Heart left ventricle (tissue), 16 donors: Measurements from ENCODE around the gene SLC25A19. TPM values are rescaled to one million over a fixed set of nuclear protein-coding genes. Genes with fewer than 3 reads are reported as not detected.

Experiments used
- ATAC-seq, 4 donors: fragments of 200-7000 bp; cut with Tn5 transposase; one replicate each; pipeline ENCODE4 v1.9.1; 2020 to 2022; ENCODE audit warnings: moderate library complexity in 4 of 4, mild to moderate bottlenecking in 3 of 4, moderate number of reproducible peaks in 1 of 4
- DNase-seq, 5 donors: peaks; one replicate each; pipeline ENCODE4 v3.0.0-alpha.2; 2020
- H3K27ac ChIP-seq, 12 donors: fragments of 200-600 bp; sonication (generic) in 4 of 12; one replicate each; pipeline versions ENCODE4 v1.5.0 to v1.8.0; 2016 to 2022; ENCODE audit warnings: mild to moderate bottlenecking in 2 of 12
- H3K27me3 ChIP-seq, 9 donors: fragments of 200-600 bp; sonication (generic) in 2 of 9; one replicate each; pipeline versions ENCODE4 v1.5.1 to v1.8.0; 2016 to 2022; ENCODE audit warnings: mild to moderate bottlenecking in 3 of 9
- H3K36me3 ChIP-seq, 9 donors: fragments of 200-600 bp; sonication (generic) in 2 of 9; one replicate each; pipeline versions ENCODE4 v1.5.0 to v1.8.0; 2018 to 2022; ENCODE audit warnings: mild to moderate bottlenecking in 2 of 9
- H3K4me1 ChIP-seq, 12 donors: fragments of 200-600 bp; sonication (generic) in 4 of 12; one replicate each; pipeline versions ENCODE4 v1.5.0 to v1.8.0; 2016 to 2022; ENCODE audit warnings: mild to moderate bottlenecking in 3 of 12
- H3K4me3 ChIP-seq, 12 donors: fragments of 200-600 bp; sonication (generic) in 4 of 12; one replicate each; pipeline versions ENCODE4 v1.5.0 to v1.8.0; 2017 to 2022; ENCODE audit warnings: mild to moderate bottlenecking in 9 of 12, moderate library complexity in 4 of 12
- H3K9me3 ChIP-seq, 12 donors: fragments of 200-600 bp; sonication (generic) in 4 of 12; one replicate each; pipeline versions ENCODE4 v1.5.0 to v1.8.0; 2016 to 2022; ENCODE audit warnings: mild to moderate bottlenecking in 1 of 12
- POLR2A ChIP-seq, 2 donors: fragments of 450-650 bp; IDR thresholded peaks; one replicate each; pipeline ENCODE4 v1.6.1; 2017; ENCODE audit warnings: antibody characterized with exemption in 2 of 2, mild to moderate bottlenecking in 2 of 2, moderate library complexity in 2 of 2
- WGBS, 4 donors: extraction: QIAGEN DNeasy Blood & Tissue Kit in 2 of 4; methylation state at CpG; one replicate each; pipeline versions ENCODE4 v1.1.5 to v1.1.7; 2013 to 2018; 5-methylcytosine and 5-hydroxymethylcytosine counted together
- intact Hi-C, 10 donors: fragments of 100-400 bp; cut with DNase I; formaldehyde crosslinking; loops; one replicate each; pipeline versions ENCODE4 v1.11.1 to v1.14.2; 2022
- polyA plus RNA-seq, 2 donors: library from polyadenylated mRNA; stranded (reverse); fragments of 200-250 nt; gene quantifications; one replicate each; pipeline ENCODE4 v1.2.3, GENCODE V29; 2013
- total RNA-seq, 9 donors: library from RNA; depleted of rRNA in 2 of 9; stranded (reverse); fragments of >200 nt in 2 of 9; fragmentation: NEBNext Ultra II Directional in 3 of 9; extraction: Animal tissue kit (Norgen Biotek cat#: 25700) in 3 of 9; gene quantifications; one replicate each; pipeline versions ENCODE4 v1.1.0 to v1.2.4, GENCODE V29; 2016 to 2023
- TF ChIP-seq, protein P1 (sequence below), 12 donors: fragments of 200-600 bp; sonication (generic) in 4 of 12; IDR thresholded peaks; one replicate each; pipeline versions ENCODE4 v1.5.0 to v1.8.0; 2018 to 2022; ENCODE audit warnings: antibody characterized with exemption in 12 of 12, mild to moderate bottlenecking in 5 of 12
- donor health status: ischemic (EF 13 %, LVEDD 7.1; RV severe dilation, severe dysfunction).
- donor health status: healthy with polysubstance abuse.
- donor health status: DM: no; HTN: yes; CAD: no.
- donor health status: DM: no; HTN: no; CAD: no.
- donor health status: ischemic (EF 25% LVEDD 6.9; RV normal size, moderate dysfunction).
- donor health status: ischemic (EF 25% LVEDD 5.7; RV mildly dilated, moderate dysfunction).
- donor health status: healthy.
- donor health status: DM: yes; HTN: yes; CAD: no.
- donor health status: ischemic (EF 35%, LVEDD 5.7; RV mildly dilated, moderate dysfunction).
- donor health status: nonischemic (EF 11% LVEDD 7.7; RV severe dilation, severe dysfunction).
- donor health status: DM: yes; HTN: yes; CAD: no.
- donor health status: PGD.
- donor health status: ischemic (EF 29% LVEDD 5.4; RV normal size, mild dysfunction).
- donor health status: nonischemic (EF 23%, LVEDD 6.1; RV moderate dilation, normal function).

The SLC25A19 gene
- total and polyA plus RNA-seq, 11 donors, result 7.0 to 27.9 (median 12.6) TPM

DNA sequence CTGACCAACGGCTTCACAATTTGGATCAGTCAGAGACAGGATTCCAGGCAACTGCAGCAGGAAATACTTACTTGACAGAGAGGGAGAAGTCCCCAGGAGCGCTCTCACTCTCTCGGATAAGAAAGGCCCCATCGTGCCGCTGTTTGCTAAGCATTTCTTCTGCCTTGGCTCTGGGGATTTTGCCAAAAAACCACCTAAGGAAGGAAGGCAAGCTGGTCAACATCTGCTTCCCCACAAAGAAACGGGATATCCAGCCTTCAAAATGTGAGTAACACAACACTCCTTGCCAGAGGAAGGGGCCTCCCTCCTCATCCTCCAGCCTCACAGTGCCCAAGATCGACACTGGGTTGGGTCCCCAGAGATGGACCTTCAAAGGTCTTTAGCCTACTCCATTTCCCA lies 36.6 kb upstream of the SLC25A19 start:
- TF ChIP-seq, protein P1, sequence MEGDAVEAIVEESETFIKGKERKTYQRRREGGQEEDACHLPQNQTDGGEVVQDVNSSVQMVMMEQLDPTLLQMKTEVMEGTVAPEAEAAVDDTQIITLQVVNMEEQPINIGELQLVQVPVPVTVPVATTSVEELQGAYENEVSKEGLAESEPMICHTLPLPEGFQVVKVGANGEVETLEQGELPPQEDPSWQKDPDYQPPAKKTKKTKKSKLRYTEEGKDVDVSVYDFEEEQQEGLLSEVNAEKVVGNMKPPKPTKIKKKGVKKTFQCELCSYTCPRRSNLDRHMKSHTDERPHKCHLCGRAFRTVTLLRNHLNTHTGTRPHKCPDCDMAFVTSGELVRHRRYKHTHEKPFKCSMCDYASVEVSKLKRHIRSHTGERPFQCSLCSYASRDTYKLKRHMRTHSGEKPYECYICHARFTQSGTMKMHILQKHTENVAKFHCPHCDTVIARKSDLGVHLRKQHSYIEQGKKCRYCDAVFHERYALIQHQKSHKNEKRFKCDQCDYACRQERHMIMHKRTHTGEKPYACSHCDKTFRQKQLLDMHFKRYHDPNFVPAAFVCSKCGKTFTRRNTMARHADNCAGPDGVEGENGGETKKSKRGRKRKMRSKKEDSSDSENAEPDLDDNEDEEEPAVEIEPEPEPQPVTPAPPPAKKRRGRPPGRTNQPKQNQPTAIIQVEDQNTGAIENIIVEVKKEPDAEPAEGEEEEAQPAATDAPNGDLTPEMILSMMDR (IDR thresholded peaks at IDR 0.05), result no peak
- no peak for TF ChIP-seq POLR2A (IDR thresholded peaks at IDR 0.05)
- H3K4me3 ChIP-seq, result peak overlapping the region in 1 of 12 donors; percentile 19
- H3K27me3 ChIP-seq, result no peaks in the 10 kb centered on the region
- intact Hi-C loops, result loop anchor here in 3 of 10 donors (10.0 kb wide), 2 partner anchors 189 to 199 kb away; partner anchors contain the start of genes LLGL2 (in 2 of the 3), CASKIN2 (in 1 of the 3) and TSEN54 (in 1 of the 3)
- H3K9me3 ChIP-seq, result no peaks in the 10 kb centered on the region
- peaks cover 0 to 59% (median 17%) of the 10 kb centered on the region in 9 donors for H3K36me3 ChIP-seq
- H3K27ac ChIP-seq, result peak overlapping the region in 11 of 12 donors; percentile 17 to 88 (median 44)
- ATAC-seq, result peak in 3 of 4 donors; percentile 30 to 61 (median 53)
- peak in 1 of 5 donors; percentile 35 for DNase-seq
- peaks cover 3 to 58% (median 13%) of the 10 kb centered on the region in 12 donors for H3K4me1 ChIP-seq
- 47 to 59% (median 52%) methylated on average over 7 of the region's 7 CpGs for WGBS, 4 donors

DNA sequence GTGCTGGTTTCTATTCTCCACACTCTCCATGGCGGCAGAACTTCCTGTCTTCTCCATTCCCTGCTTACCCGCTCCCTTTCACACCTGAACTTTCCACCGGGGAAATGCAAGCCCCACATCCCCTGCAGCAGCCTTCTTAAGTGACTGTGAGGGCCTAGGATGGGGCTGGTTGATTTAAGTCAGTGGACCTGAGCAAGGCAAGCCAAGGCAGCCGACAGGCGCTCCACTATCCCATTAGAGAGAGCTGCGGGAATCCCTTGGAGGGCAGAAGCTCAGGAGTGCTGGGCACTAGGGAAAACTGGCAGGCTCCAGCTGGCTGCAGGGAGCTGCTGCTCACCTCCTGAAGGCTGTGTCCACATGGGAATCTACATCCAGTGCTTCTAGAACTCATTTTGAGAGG lies 36.1 kb upstream of the SLC25A19 start:
- TF ChIP-seq POLR2A (IDR thresholded peaks at IDR 0.05), result no peak
- TF ChIP-seq, protein P1 (IDR thresholded peaks at IDR 0.05), result no peak
- H3K4me1 ChIP-seq, result peaks cover 3 to 54% (median 13%) of the 10 kb centered on the region in 12 donors
- ATAC-seq (no peak), DNase-seq (no peak)
- no peaks in the 10 kb centered on the region for H3K9me3 ChIP-seq
- H3K36me3 ChIP-seq, result peaks cover 0 to 60% (median 22%) of the 10 kb centered on the region in 9 donors
- H3K27me3 ChIP-seq, result no peaks in the 10 kb centered on the region
- H3K27ac ChIP-seq, result peak overlapping the region in 11 of 12 donors; percentile 1 to 88 (median 44)
- intact Hi-C loops, result loop anchor here in 3 of 10 donors (10.0 kb wide), 2 partner anchors 189 to 199 kb away; partner anchors contain the start of genes LLGL2 (in 2 of the 3), CASKIN2 (in 1 of the 3) and TSEN54 (in 1 of the 3)
- 73 to 79% (median 77%) methylated on average over 6 of the region's 6 CpGs for WGBS, 4 donors
- H3K4me3 ChIP-seq, result peak overlapping the region in 1 of 12 donors; percentile 19

DNA sequence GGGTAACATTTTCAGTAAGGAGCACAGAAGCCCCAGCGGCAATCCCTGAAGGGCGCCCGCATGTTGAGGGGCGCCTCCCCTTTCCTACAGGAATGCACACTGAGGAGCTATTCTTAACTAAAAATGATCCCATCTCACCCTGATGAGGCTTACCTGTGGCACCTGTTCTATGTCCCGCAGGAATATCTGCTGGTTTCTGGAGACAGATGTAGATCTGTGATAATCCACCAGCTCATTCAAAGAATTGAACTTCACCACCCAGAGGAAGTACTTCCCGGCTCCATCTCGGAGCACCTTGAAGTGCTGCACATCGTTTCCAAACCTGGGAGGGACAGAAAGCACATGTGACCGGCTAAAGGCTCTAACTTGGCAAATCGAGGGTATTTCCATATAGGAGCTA lies 32.3 kb upstream of the SLC25A19 start:
- ATAC-seq, result no peak
- H3K4me3 ChIP-seq, result no peak overlapping the region
- no peaks in the 10 kb centered on the region for H3K9me3 ChIP-seq
- TF ChIP-seq, protein P1 (IDR thresholded peaks at IDR 0.05), result no peak
- TF ChIP-seq POLR2A (IDR thresholded peaks at IDR 0.05), result no peak
- intact Hi-C loops, result loop anchor here in 4 of 10 donors (5.0 to 10.0 kb wide), 4 partner anchors 41 to 203 kb away; partner anchors contain the start of genes LLGL2 (in 2 of the 4), CASKIN2 (in 1 of the 4) and TSEN54 (in 1 of the 4)
- DNase-seq, result no peak
- peaks cover 0 to 78% (median 49%) of the 10 kb centered on the region in 9 donors for H3K36me3 ChIP-seq
- H3K27ac ChIP-seq, result no peak overlapping the region
- 84 to 89% (median 87%) methylated on average over 10 of the region's 10 CpGs for WGBS, 4 donors
- H3K27me3 ChIP-seq, result no peaks in the 10 kb centered on the region
- peaks cover 3 to 58% (median 10%) of the 10 kb centered on the region in 12 donors for H3K4me1 ChIP-seq

DNA sequence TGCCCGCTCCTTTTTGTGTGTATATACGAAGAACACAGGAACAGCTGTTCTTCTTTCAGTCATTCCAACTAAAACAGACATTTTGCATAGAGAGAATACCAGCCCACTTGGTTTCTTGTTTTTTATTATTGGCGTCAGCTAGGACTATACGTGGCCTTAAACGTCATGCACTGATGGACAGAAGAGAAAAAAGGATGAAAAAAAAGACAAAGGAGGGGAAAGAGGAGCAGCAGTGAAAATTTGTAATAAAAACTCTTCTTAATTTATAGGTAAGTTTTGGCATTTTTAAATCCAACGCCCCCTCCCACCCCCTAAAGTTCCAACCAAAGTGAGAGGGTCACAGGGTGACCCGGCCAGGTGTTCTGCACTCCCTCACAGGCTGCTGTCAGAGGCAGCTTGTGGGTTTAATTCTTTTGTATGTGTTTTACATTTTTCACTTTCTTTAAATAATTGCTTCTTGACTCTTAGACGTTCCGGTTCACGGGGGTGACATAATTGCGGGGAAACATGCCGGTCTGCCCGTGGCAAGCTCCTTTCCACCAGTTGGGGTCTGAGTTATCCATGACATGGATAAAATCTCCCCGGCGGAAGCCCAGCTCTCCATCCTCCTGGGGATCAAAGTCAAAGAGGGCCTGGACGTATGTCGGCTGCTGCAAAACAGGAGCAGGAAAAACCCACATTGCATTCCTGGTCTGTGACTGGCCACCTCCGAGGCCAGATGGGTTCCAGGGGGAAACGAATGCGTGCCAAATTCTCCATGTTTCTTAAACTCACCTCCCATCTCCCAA lies 30.9 kb upstream of the SLC25A19 start:
- TF ChIP-seq, protein P1 (IDR thresholded peaks at IDR 0.05), result no peak
- no peak for TF ChIP-seq POLR2A (IDR thresholded peaks at IDR 0.05)
- Histone ChIP-seq H3K4me3 (no peak overlapping the region), H3K36me3 (peaks cover 0 to 71% (median 47%) of the 10 kb centered on the region in 9 donors), H3K9me3 (no peaks in the 10 kb centered on the region), H3K27me3 (no peaks in the 10 kb centered on the region), H3K4me1 (peaks cover 0 to 59% (median 2%) of the 10 kb centered on the region in 12 donors), H3K27ac (peak overlapping the region in 1 of 12 donors; percentile 95)
- no peak for ATAC-seq
- no peak for DNase-seq
- WGBS, 4 donors, result 90 to 93% (median 92%) methylated on average over 20 of the region's 20 CpGs
- intact Hi-C loops, result loop anchor here in 5 of 10 donors (5.0 to 10.0 kb wide), 5 partner anchors 42 to 215 kb away; partner anchors contain the start of genes LLGL2 (in 2 of the 5), CASKIN2 (in 1 of the 5) and TSEN54 (in 1 of the 5)
